PFSK-1 (cell line): ENCODE results near the gene GTPBP2.

Experiments used
- FOXP2 ChIP-seq: optimal IDR thresholded peaks from 2 replicates; pipeline ENCODE3; 2011; ENCODE audit warnings: borderline replicate concordance, control low read depth, inconsistent platforms; ENCODE audit not compliant: insufficient read depth; ENCODE audit errors: extremely low read length, extremely low read depth
- POLR2AphosphoS5 ChIP-seq: IDR thresholded peaks from 2 replicates; pipeline ENCODE4 v1.6.1; 2012; ENCODE audit warnings: low read depth, mild to moderate bottlenecking, control low read depth, low read length, moderate library complexity
- REST ChIP-seq, 2 experiments: IDR thresholded peaks; 2 replicates each; pipeline versions ENCODE4 v1.6.1 to v1.8.0; 2011 to 2012; ENCODE audit warnings: low read depth in 2 of 2, low read length in 2 of 2, control low read depth in 1 of 2, inconsistent platforms in 1 of 2, mild to moderate bottlenecking in 1 of 2, moderate library complexity in 1 of 2; ENCODE audit not compliant: insufficient read depth in 1 of 2
- SIN3A ChIP-seq: IDR thresholded peaks from 2 replicates; pipeline ENCODE4 v1.6.1; 2012; ENCODE audit warnings: mild to moderate bottlenecking, low read length, moderate library complexity, borderline replicate concordance; ENCODE audit not compliant: insufficient read depth
- TAF1 ChIP-seq: IDR thresholded peaks from 2 replicates; pipeline ENCODE4 v1.6.1; 2012; ENCODE audit warnings: low read length, control low read depth, borderline replicate concordance; ENCODE audit not compliant: insufficient read depth

- TF ChIP-seq REST (IDR thresholded peaks at IDR 0.05; ENCODE audit: insufficient read depth in 1 of 2, low read depth in 2 of 2, low read length in 2 of 2) (0 out of 4 replicates have a peak, but pooled peaks of 1 of the 2 experiments have one; percentile 43), SIN3A (0 out of 2 replicates have a peak, but pooled peaks have one; percentile 25), POLR2AphosphoS5 (peak; percentile 74), TAF1 (peak; percentile 76; the same call in 1 of the 2 replicates), FOXP2 (no peak)
Observed at GRCh38 chr6:43669922-43670622, 41.0 kb upstream of the GTPBP2 start.
